D341Med (cell line): ENCODE data around the gene CTNND2.
"Not testable (repeated sequence)": the region's sequence is repeated elsewhere in the genome, so short reads cannot be mapped to it uniquely, and the experiment has no call there.

Source experiments
- DNase-seq: peaks from one replicate; pipeline ENCODE4 v3.0.0; 2012; ENCODE audit warnings: low spot score

CTNND2 gene

GRCh38 chr5:11027660-11028059 is 876.6 kb downstream of the CTNND2 start:
- DNase-seq: no peak

- DNase-seq: no peak
These were observed 877.7 kb downstream of the CTNND2 start for GRCh38 chr5:11026543-11026942.

GRCh38 chr5:11023945-11024344 is 880.3 kb downstream of the CTNND2 start:
- DNase-seq: no peak

- DNase-seq: no peak
These were observed 890.5 kb downstream of the CTNND2 start for GRCh38 chr5:11013793-11014192.

GRCh38 chr5:11012295-11012694 is 892.0 kb downstream of the CTNND2 start:
- DNase-seq: no peak

GRCh38 chr5:11010429-11011210 is 893.6 kb downstream of the CTNND2 start:
- no peak for DNase-seq

GRCh38 chr5:11009576-11009975 is 894.7 kb downstream of the CTNND2 start:
- DNase-seq: no peak

GRCh38 chr5:11007269-11007870 is 896.9 kb downstream of the CTNND2 start:
- no peak for DNase-seq

GRCh38 chr5:11004523-11004922 is 899.7 kb downstream of the CTNND2 start:
- DNase-seq: not testable (repeated sequence)

- no peak for DNase-seq
These were observed 903.5 kb downstream of the CTNND2 start for GRCh38 chr5:11000515-11001353.

- DNase-seq: no peak
These were observed 904.5 kb downstream of the CTNND2 start for GRCh38 chr5:10999714-11000113.

GRCh38 chr5:10995891-10996290 is 908.4 kb downstream of the CTNND2 start:
- no peak for DNase-seq

GRCh38 chr5:10994091-10994986 is 909.9 kb downstream of the CTNND2 start:
- DNase-seq: no peak

- no peak for DNase-seq
These were observed 913.6 kb downstream of the CTNND2 start for GRCh38 chr5:10990634-10991033.

GRCh38 chr5:10989577-10990263 is 914.5 kb downstream of the CTNND2 start:
- no peak for DNase-seq

- no peak for DNase-seq
These were observed 915.6 kb downstream of the CTNND2 start for GRCh38 chr5:10988622-10989021.

- peak; percentile 73 for DNase-seq
These were observed 916.2 kb downstream of the CTNND2 start for GRCh38 chr5:10987925-10988504.

- DNase-seq: no peak
These were observed 916.8 kb downstream of the CTNND2 start for GRCh38 chr5:10987276-10987924.

- DNase-seq: no peak
These were observed 918.5 kb downstream of the CTNND2 start for GRCh38 chr5:10985721-10986110.

- DNase-seq: no peak
These were observed 919.0 kb downstream of the CTNND2 start for GRCh38 chr5:10985091-10985720.
